ENCODE data around the gene CPPED1.

GRCh38 chr16:12667909-12668308, 135.8 kb downstream of the CPPED1 start:
- TF ChIP-seq SUZ12 (IDR thresholded peaks at IDR 0.05; ENCODE audit: extremely low read depth, insufficient read depth, insufficient read length) (no peak), ZNF274 (IDR thresholded peaks at IDR 0.05; ENCODE audit: low read depth, low read length) (no peak)
